ENCODE data around the gene ISOC2.

- TF ChIP-seq CTCF (IDR thresholded peaks at IDR 0.05) (no peak), POLR2AphosphoS5 (IDR thresholded peaks at IDR 0.05) (no peak), POLR2A (IDR thresholded peaks at IDR 0.05) (no peak), EP300 (IDR thresholded peaks at IDR 0.05) (no peak)
These were observed 31.7 kb upstream of the ISOC2 start for GRCh38 chr19:55493052-55493644.

Measured in suprapubic skin (tissue), 4 donors.